Tibial artery (tissue), 4 donors: ENCODE data around the gene LY6G5C.

Experiments used
- DNase-seq, 2 donors: peaks; one replicate each; pipeline ENCODE4 v3.0.0-alpha.2; 2019
- H3K27ac ChIP-seq, 2 donors: fragments of 200-600 bp; sonication (generic) in 1 of 2; 1 replicate in 1 of 2; 2 replicates in 1 of 2; pipeline ENCODE4 v1.5.1; 2018 to 2019; ENCODE audit warnings: mild to moderate bottlenecking in 1 of 2
- H3K27me3 ChIP-seq, 2 donors: fragments of 200-600 bp; sonication (generic) in 1 of 2; one replicate each; pipeline versions ENCODE4 v1.5.1 to v1.6.0; 2016 to 2019
- H3K36me3 ChIP-seq, 3 donors: fragments of 200-600 bp; sonication (generic) in 2 of 3; one replicate each; pipeline ENCODE4 v1.5.1; 2016 to 2019; ENCODE audit warnings: mild to moderate bottlenecking in 2 of 3
- H3K4me1 ChIP-seq, 4 donors: fragments of 200-600 bp; sonication (generic) in 2 of 4; 1 replicate in 3 of 4; 2 replicates in 1 of 4; pipeline ENCODE4 v1.5.1; 2016 to 2019
- H3K4me3 ChIP-seq, 2 donors: fragments of 200-600 bp; sonication (generic) in 1 of 2; 1 replicate in 1 of 2; 2 replicates in 1 of 2; pipeline ENCODE4 v1.5.1; 2018 to 2019; ENCODE audit warnings: mild to moderate bottlenecking in 2 of 2
- H3K9me3 ChIP-seq, 3 donors: fragments of 200-600 bp; sonication (generic) in 1 of 3; one replicate each; pipeline ENCODE4 v1.5.1; 2016 to 2019
- CTCF ChIP-seq, 2 experiments: fragments of 200-600 bp in 1 of 2; fragments of 450-650 bp in 1 of 2; IDR thresholded peaks; one replicate each; pipeline ENCODE4 v1.5.1; 2017 to 2019; ENCODE audit warnings: antibody characterized with exemption in 2 of 2, mild to moderate bottlenecking in 1 of 2, moderate library complexity in 1 of 2
- intact Hi-C: fragments of 100-400 bp; cut with DNase I; formaldehyde crosslinking; loops from one replicate; pipeline ENCODE4 v1.15.0; 2023; ENCODE audit warnings: low total_unique reads

LY6G5C gene

DNA sequence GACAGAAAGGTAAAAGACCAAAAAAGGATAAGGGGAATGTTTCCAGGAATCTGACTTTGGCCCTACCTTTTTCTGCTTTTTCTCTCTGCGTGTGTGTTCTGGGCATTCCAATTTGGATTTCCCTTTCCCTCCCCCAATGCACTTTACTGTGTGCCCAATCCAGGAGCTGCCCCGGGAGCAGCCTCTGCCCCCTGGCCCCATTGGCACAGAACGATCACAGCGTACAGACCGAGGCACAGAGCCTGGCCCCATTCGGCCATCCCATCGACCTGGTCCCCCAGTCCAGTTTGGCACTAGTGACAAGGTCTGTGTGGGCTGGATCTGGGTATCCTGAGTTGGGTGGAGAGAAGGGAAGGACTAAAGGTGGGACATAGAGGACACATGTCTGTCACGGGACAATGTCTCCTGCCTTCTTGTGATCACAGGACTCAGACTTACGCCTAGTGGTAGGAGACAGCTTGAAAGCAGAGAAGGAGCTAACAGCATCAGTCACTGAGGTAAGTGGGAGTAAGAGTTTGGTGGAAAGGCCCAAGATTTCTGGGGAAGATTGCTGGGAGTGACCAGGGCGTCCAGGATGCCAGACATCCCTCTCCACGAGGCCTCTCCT, 45.8 kb downstream of the LY6G5C start:
- peaks cover 0 to 3% (median 0%) of the 10 kb centered on the region in 4 donors for H3K4me1 ChIP-seq
- no peak overlapping the region for H3K4me3 ChIP-seq
- no peaks in the 10 kb centered on the region for H3K27me3 ChIP-seq
- intact Hi-C loops, result no loop called here
- no peak overlapping the region for H3K27ac ChIP-seq
- TF ChIP-seq CTCF (IDR thresholded peaks at IDR 0.05), result no peak
- no peak for DNase-seq
- H3K36me3 ChIP-seq, result peaks cover 69 to 100% (median 96%) of the 10 kb centered on the region in 3 donors
- H3K9me3 ChIP-seq, result no peaks in the 10 kb centered on the region

GRCh38 chr6:31634131-31634530, 46.7 kb downstream of the LY6G5C start:
- Histone ChIP-seq H3K4me1 (peaks cover 0 to 3% (median 0%) of the 10 kb centered on the region in 4 donors), H3K4me3 (no peak overlapping the region), H3K27me3 (no peaks in the 10 kb centered on the region), H3K36me3 (peaks cover 76 to 100% (median 96%) of the 10 kb centered on the region in 3 donors), H3K27ac (no peak overlapping the region), H3K9me3 (no peaks in the 10 kb centered on the region)
- DNase-seq, result no peak
- TF ChIP-seq CTCF (IDR thresholded peaks at IDR 0.05), result no peak
- intact Hi-C loops, result no loop called here

- intact Hi-C loops, result no loop called here
- Histone ChIP-seq H3K27me3 (no peaks in the 10 kb centered on the region), H3K4me3 (no peak overlapping the region), H3K27ac (no peak overlapping the region), H3K9me3 (no peaks in the 10 kb centered on the region), H3K4me1 (peaks cover 0 to 3% (median 0%) of the 10 kb centered on the region in 4 donors), H3K36me3 (peaks cover 83 to 100% (median 97%) of the 10 kb centered on the region in 3 donors)
- no peak for TF ChIP-seq CTCF (IDR thresholded peaks at IDR 0.05)
- no peak for DNase-seq
Observed at GRCh38 chr6:31633447-31633846, 47.4 kb downstream of the LY6G5C start.

GRCh38 chr6:31632279-31632946, 48.5 kb downstream of the LY6G5C start:
- no peak overlapping the region for H3K27ac ChIP-seq
- intact Hi-C loops, result no loop called here
- no peak for DNase-seq
- H3K36me3 ChIP-seq, result peaks cover 84 to 100% (median 98%) of the 10 kb centered on the region in 3 donors
- no peaks in the 10 kb centered on the region for H3K9me3 ChIP-seq
- no peaks in the 10 kb centered on the region for H3K27me3 ChIP-seq
- TF ChIP-seq CTCF (IDR thresholded peaks at IDR 0.05), result no peak
- H3K4me3 ChIP-seq, result no peak overlapping the region
- H3K4me1 ChIP-seq, result peaks cover 0 to 3% (median 0%) of the 10 kb centered on the region in 4 donors

- Histone ChIP-seq H3K27me3 (no peaks in the 10 kb centered on the region), H3K36me3 (peaks cover 84 to 100% (median 98%) of the 10 kb centered on the region in 3 donors), H3K9me3 (no peaks in the 10 kb centered on the region), H3K4me1 (peaks cover 0 to 3% (median 0%) of the 10 kb centered on the region in 4 donors), H3K4me3 (no peak overlapping the region), H3K27ac (no peak overlapping the region)
- TF ChIP-seq CTCF (IDR thresholded peaks at IDR 0.05), result no peak
- intact Hi-C loops, result no loop called here
- DNase-seq, result no peak
Observed at GRCh38 chr6:31631681-31632278, 49.1 kb downstream of the LY6G5C start.
